Liver (tissue), 3 donors: ENCODE measurements around the gene PTK7.

Experiments used
- EGR1 ChIP-seq, 2 donors: IDR thresholded peaks; 2 replicates each; pipeline ENCODE4 v1.6.1; 2016 to 2018; ENCODE audit warnings: antibody characterized with exemption in 2 of 2, low read depth in 2 of 2
- FOXA1 ChIP-seq: IDR thresholded peaks from 2 replicates; pipeline ENCODE4 v1.6.1; 2016; ENCODE audit warnings: antibody characterized with exemption
- FOXA2 ChIP-seq: IDR thresholded peaks from 2 replicates; pipeline ENCODE4 v1.6.1; 2016; ENCODE audit warnings: antibody characterized with exemption
- GABPA ChIP-seq, 2 donors: IDR thresholded peaks in 1 of 2; conservative IDR thresholded peaks in 1 of 2; 2 replicates each; pipeline ENCODE4 v1.6.1; 2016; ENCODE audit warnings: antibody characterized with exemption in 2 of 2, mild to moderate bottlenecking in 1 of 2, moderate library complexity in 1 of 2
- JUND ChIP-seq, 2 donors: IDR thresholded peaks; 2 replicates each; pipeline ENCODE4 v1.6.1; 2016; ENCODE audit warnings: antibody characterized with exemption in 2 of 2
- RAD21 ChIP-seq, 2 donors: IDR thresholded peaks; 2 replicates each; pipeline ENCODE4 v1.6.1; 2016; ENCODE audit warnings: antibody characterized with exemption in 2 of 2, mild to moderate bottlenecking in 2 of 2
- SP1 ChIP-seq: IDR thresholded peaks from 2 replicates; pipeline ENCODE4 v1.6.1; 2018; ENCODE audit warnings: antibody characterized with exemption, mild to moderate bottlenecking
- TAF1 ChIP-seq: conservative IDR thresholded peaks from 2 replicates; pipeline ENCODE4 v1.6.1; 2016; ENCODE audit warnings: antibody characterized with exemption, mild to moderate bottlenecking
- YY1 ChIP-seq: IDR thresholded peaks from 2 replicates; pipeline ENCODE4 v1.6.1; 2016; ENCODE audit warnings: antibody characterized with exemption, mild to moderate bottlenecking
- TF ChIP-seq, protein P1 (sequence below): IDR thresholded peaks from 2 replicates; pipeline ENCODE4 v1.6.1; 2016; ENCODE audit warnings: antibody characterized with exemption
- TF ChIP-seq, protein P2 (sequence below): fragments of 150-350 bp; IDR thresholded peaks from 2 replicates; pipeline ENCODE4 v1.5.1; 2017; ENCODE audit warnings: improper control_type of control experiment, low read depth, low read length; ENCODE audit not compliant: missing input control
- TF ChIP-seq, protein P3 (sequence below): IDR thresholded peaks from 2 replicates; pipeline ENCODE4 v1.6.1; 2016; ENCODE audit warnings: antibody characterized with exemption
- TF ChIP-seq, protein P4 (sequence below): IDR thresholded peaks from 2 replicates; pipeline ENCODE4 v1.6.1; 2016; ENCODE audit warnings: antibody characterized with exemption, mild to moderate bottlenecking
- donor health status: healthy.
- donor health status: healthy.

DNA sequence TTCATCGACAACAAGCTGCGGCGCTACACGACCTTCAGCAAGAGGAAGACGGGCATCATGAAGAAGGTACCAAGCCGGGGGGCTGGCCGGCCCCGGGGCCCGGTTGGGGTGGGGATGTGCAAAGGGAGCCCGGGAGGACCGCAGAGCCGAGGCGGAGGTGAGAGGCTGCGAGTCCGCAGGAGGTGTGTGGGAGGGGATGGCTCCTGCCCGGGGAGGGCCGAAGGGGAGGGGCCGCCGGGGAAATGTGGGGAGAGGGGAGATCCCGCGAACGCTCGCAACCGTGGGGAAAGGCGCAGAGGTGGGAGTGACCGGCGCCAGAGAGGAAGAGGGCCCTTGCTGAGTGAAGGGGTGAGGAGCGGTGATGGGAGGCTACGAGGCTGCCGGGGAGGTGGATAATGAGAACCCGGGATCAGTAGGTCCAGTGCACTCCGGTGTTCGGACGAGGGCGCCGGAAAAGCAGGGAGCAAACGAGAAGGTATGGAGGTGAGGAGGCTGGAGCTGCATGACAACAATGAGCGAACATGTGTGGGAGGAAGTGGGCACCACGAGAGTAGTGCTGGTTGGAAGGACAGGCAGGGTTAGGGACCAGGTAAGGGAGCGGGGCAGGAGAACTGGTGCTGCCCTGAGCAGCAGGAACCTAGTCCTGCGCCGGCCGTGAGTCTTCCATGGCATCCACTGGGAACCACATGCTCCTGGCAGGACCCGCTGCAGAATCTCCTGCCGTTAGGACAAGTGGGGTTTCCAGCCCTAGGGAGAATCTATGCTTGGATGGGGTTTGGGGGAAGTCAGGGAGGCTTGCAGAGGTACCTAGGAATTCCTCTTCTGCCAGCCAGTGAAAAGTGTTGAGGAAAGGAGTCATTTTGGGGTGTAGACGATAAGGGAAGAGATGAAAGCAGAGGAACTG lies 96.2 kb downstream of the PTK7 start:
- TF ChIP-seq, protein P1, sequence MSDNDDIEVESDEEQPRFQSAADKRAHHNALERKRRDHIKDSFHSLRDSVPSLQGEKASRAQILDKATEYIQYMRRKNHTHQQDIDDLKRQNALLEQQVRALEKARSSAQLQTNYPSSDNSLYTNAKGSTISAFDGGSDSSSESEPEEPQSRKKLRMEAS = no peak
- TF ChIP-seq, protein P2, sequence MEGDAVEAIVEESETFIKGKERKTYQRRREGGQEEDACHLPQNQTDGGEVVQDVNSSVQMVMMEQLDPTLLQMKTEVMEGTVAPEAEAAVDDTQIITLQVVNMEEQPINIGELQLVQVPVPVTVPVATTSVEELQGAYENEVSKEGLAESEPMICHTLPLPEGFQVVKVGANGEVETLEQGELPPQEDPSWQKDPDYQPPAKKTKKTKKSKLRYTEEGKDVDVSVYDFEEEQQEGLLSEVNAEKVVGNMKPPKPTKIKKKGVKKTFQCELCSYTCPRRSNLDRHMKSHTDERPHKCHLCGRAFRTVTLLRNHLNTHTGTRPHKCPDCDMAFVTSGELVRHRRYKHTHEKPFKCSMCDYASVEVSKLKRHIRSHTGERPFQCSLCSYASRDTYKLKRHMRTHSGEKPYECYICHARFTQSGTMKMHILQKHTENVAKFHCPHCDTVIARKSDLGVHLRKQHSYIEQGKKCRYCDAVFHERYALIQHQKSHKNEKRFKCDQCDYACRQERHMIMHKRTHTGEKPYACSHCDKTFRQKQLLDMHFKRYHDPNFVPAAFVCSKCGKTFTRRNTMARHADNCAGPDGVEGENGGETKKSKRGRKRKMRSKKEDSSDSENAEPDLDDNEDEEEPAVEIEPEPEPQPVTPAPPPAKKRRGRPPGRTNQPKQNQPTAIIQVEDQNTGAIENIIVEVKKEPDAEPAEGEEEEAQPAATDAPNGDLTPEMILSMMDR = no peak
- no peak for TF ChIP-seq FOXA2
- peak; percentile 67 for TF ChIP-seq YY1
- no peak for TF ChIP-seq GABPA (IDR thresholded peaks at IDR 0.05 in 1 of 2, conservative IDR thresholded peaks at IDR 0.05 in 1 of 2)
- TF ChIP-seq, protein P3, sequence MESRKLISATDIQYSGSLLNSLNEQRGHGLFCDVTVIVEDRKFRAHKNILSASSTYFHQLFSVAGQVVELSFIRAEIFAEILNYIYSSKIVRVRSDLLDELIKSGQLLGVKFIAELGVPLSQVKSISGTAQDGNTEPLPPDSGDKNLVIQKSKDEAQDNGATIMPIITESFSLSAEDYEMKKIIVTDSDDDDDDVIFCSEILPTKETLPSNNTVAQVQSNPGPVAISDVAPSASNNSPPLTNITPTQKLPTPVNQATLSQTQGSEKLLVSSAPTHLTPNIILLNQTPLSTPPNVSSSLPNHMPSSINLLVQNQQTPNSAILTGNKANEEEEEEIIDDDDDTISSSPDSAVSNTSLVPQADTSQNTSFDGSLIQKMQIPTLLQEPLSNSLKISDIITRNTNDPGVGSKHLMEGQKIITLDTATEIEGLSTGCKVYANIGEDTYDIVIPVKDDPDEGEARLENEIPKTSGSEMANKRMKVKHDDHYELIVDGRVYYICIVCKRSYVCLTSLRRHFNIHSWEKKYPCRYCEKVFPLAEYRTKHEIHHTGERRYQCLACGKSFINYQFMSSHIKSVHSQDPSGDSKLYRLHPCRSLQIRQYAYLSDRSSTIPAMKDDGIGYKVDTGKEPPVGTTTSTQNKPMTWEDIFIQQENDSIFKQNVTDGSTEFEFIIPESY = no peak
- TF ChIP-seq, protein P4, sequence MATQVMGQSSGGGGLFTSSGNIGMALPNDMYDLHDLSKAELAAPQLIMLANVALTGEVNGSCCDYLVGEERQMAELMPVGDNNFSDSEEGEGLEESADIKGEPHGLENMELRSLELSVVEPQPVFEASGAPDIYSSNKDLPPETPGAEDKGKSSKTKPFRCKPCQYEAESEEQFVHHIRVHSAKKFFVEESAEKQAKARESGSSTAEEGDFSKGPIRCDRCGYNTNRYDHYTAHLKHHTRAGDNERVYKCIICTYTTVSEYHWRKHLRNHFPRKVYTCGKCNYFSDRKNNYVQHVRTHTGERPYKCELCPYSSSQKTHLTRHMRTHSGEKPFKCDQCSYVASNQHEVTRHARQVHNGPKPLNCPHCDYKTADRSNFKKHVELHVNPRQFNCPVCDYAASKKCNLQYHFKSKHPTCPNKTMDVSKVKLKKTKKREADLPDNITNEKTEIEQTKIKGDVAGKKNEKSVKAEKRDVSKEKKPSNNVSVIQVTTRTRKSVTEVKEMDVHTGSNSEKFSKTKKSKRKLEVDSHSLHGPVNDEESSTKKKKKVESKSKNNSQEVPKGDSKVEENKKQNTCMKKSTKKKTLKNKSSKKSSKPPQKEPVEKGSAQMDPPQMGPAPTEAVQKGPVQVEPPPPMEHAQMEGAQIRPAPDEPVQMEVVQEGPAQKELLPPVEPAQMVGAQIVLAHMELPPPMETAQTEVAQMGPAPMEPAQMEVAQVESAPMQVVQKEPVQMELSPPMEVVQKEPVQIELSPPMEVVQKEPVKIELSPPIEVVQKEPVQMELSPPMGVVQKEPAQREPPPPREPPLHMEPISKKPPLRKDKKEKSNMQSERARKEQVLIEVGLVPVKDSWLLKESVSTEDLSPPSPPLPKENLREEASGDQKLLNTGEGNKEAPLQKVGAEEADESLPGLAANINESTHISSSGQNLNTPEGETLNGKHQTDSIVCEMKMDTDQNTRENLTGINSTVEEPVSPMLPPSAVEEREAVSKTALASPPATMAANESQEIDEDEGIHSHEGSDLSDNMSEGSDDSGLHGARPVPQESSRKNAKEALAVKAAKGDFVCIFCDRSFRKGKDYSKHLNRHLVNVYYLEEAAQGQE = peak; percentile 6
- no peak for TF ChIP-seq SP1
- TF ChIP-seq TAF1 = peak; percentile 9
- no peak for TF ChIP-seq RAD21 (IDR thresholded peaks at IDR 0.05)
- no peak for TF ChIP-seq EGR1 (IDR thresholded peaks at IDR 0.05; ENCODE audit: low read depth in 2 of 2)
- TF ChIP-seq JUND (IDR thresholded peaks at IDR 0.05) = no peak
- no peak for TF ChIP-seq FOXA1
